PC-9 (cell line): ENCODE measurements around the gene MCM9. TPM values are rescaled to one million over a fixed set of nuclear protein-coding genes. Genes with fewer than 3 reads are reported as not detected.

ENCODE experiments used
- BruUV-seq: library from RNA; stranded (reverse); fragments of 400-500 nt; replicated peaks from 2 replicates; lab custom pipeline; 2021; lab: Mats Ljungman, UMichigan
- CTCF ChIA-PET: fragments of 300-600 bp; sonication (Branson Sonifier 250); formaldehyde crosslinking; loops from one replicate; lab custom pipeline; 2022; ENCODE audit warnings: antibody characterized with exemption; lab: Charles Lee
- POLR2A ChIA-PET: fragments of 300-600 bp; sonication (Branson Sonifier 250); formaldehyde crosslinking; loops from one replicate; lab custom pipeline; 2022; ENCODE audit warnings: antibody characterized with exemption; ENCODE audit not compliant: unreplicated experiment; lab: Charles Lee
- DNase-seq, 2 experiments: peaks; one replicate each; pipeline versions ENCODE4 v3.0.0 to v3.0.0-alpha.2; 2015 to 2022; ENCODE audit warnings: mixed read lengths in 1 of 2
- H2AFZ ChIP-seq: fragments of 200-600 bp; sonication (generic); 2 replicates; pipeline ENCODE4 v1.8.1; 2017; ENCODE audit warnings: antibody characterized with exemption
- H3F3A ChIP-seq: fragments of 200-600 bp; sonication (generic); 2 replicates; pipeline ENCODE4 v1.8.1; 2017; ENCODE audit warnings: antibody characterized with exemption, mild to moderate bottlenecking, low read depth; ENCODE audit not compliant: insufficient read depth
- H3K27ac ChIP-seq: fragments of 200-600 bp; sonication (generic); 2 replicates; pipeline ENCODE4 v1.6.1; 2016; ENCODE audit warnings: mixed run types
- H3K27me3 ChIP-seq: fragments of 200-600 bp; sonication (generic); 2 replicates; pipeline ENCODE4 v1.6.1; 2016; ENCODE audit warnings: low read depth, mixed run types; ENCODE audit not compliant: insufficient read depth
- H3K36me3 ChIP-seq: fragments of 200-600 bp; sonication (generic); 2 replicates; pipeline ENCODE4 v1.6.1; 2016; ENCODE audit warnings: low read depth, mixed run types
- H3K4me1 ChIP-seq: fragments of 200-600 bp; sonication (generic); replicated peaks from 2 replicates; pipeline ENCODE4 v1.6.1; 2016; ENCODE audit warnings: mixed run types; ENCODE audit not compliant: insufficient read depth
- H3K4me2 ChIP-seq: fragments of 200-600 bp; sonication (generic); 2 replicates; pipeline ENCODE4 v1.6.1; 2017; ENCODE audit warnings: mixed run types
- H3K4me3 ChIP-seq: fragments of 200-600 bp; sonication (generic); 2 replicates; pipeline ENCODE4 v1.6.1; 2016; ENCODE audit warnings: mixed run types
- H3K79me2 ChIP-seq: fragments of 200-600 bp; sonication (generic); 2 replicates; pipeline ENCODE4 v1.6.1; 2017; ENCODE audit warnings: low read depth, mixed run types
- H3K9me2 ChIP-seq: fragments of 200-600 bp; sonication (generic); 2 replicates; pipeline ENCODE4 v1.8.1; 2017; ENCODE audit warnings: mild to moderate bottlenecking; ENCODE audit not compliant: insufficient read depth
- H3K9me3 ChIP-seq: fragments of 200-600 bp; sonication (generic); 2 replicates; pipeline ENCODE4 v1.8.1; 2016; ENCODE audit warnings: low read depth; ENCODE audit not compliant: insufficient read depth
- H4K20me1 ChIP-seq: fragments of 200-600 bp; sonication (generic); 2 replicates; pipeline ENCODE4 v1.8.1; 2017; ENCODE audit not compliant: insufficient read depth
- CTCF ChIP-seq: fragments of 200-600 bp; sonication (generic); conservative IDR thresholded peaks from 2 replicates; pipeline ENCODE4 v1.6.1; 2017; ENCODE audit warnings: mixed run types, antibody characterized with exemption, mild to moderate bottlenecking, moderate library complexity
- EZH2 ChIP-seq: fragments of 200-600 bp; sonication (generic); IDR thresholded peaks from 2 replicates; pipeline ENCODE4 v1.8.0; 2017; ENCODE audit warnings: antibody characterized with exemption, low read depth
- intact Hi-C: fragments of 100-400 bp; cut with micrococcal nuclease; formaldehyde crosslinking; loops from one replicate; pipeline ENCODE4 v1.10.0; 2022; ENCODE audit not compliant: unreplicated experiment
- total RNA-seq: library from RNA; stranded (reverse); gene quantifications from 2 replicates; pipeline ENCODE4 v1.2.3, GENCODE V29; 2021

Gene MCM9
- total RNA-seq, 1 experiment from 2014 or later, result 18.1 TPM

- Histone ChIP-seq H3K27ac (no peak overlapping the region), H3K79me2 (no peaks in the 10 kb centered on the region), H3K27me3 (no peaks in the 10 kb centered on the region), H2AFZ (no peak overlapping the region), H3K4me2 (no peak overlapping the region), H3K4me1 (no peaks in the 10 kb centered on the region), H3K9me2 (no peaks in the 10 kb centered on the region), H3K4me3 (no peak overlapping the region), H4K20me1 (no peaks in the 10 kb centered on the region), H3F3A (no peaks in the 10 kb centered on the region), H3K36me3 (no peaks in the 10 kb centered on the region), H3K9me3 (0 out of 2 replicates have a peak, but pooled peaks cover 9% of the 10 kb centered on the region)
- CTCF ChIA-PET, result no interaction called here
- no TSS peak for BruUV-seq
- TF ChIP-seq CTCF, result no peak
- TF ChIP-seq EZH2, result no peak
- no peak for DNase-seq
- intact Hi-C loops, result no loop called here
- POLR2A ChIA-PET, result no interaction called here
Measured at GRCh38 chr6:118952683-118953082, 17.7 kb upstream of the MCM9 start.

GRCh38 chr6:118945217-118945616, 10.3 kb upstream of the MCM9 start:
- no peaks in the 10 kb centered on the region for H3K79me2 ChIP-seq
- no peaks in the 10 kb centered on the region for H3K9me2 ChIP-seq
- H4K20me1 ChIP-seq, result no peaks in the 10 kb centered on the region
- H3K27ac ChIP-seq, result no peak overlapping the region
- H2AFZ ChIP-seq, result no peak overlapping the region
- H3K4me1 ChIP-seq, result no peaks in the 10 kb centered on the region
- no peaks in the 10 kb centered on the region for H3F3A ChIP-seq
- ChIA-PET CTCF (no interaction called here), POLR2A (interaction anchor here (0.7 kb wide), 1 partner anchor 348 kb away, joined by 3 read pairs; no protein-coding TSS in a partner anchor)
- intact Hi-C loops, result no loop called here
- H3K4me2 ChIP-seq, result no peak overlapping the region
- no peak for TF ChIP-seq EZH2
- no peak for TF ChIP-seq CTCF
- DNase-seq, result no peak
- no peak overlapping the region for H3K4me3 ChIP-seq
- no peaks in the 10 kb centered on the region for H3K36me3 ChIP-seq
- no TSS peak for BruUV-seq
- peaks cover 44% of the 10 kb centered on the region for H3K9me3 ChIP-seq
- H3K27me3 ChIP-seq, result no peaks in the 10 kb centered on the region

- Histone ChIP-seq H3K79me2 (peaks cover 13% of the 10 kb centered on the region), H3K4me3 (no peak overlapping the region), H3K9me2 (no peaks in the 10 kb centered on the region), H3K27ac (no peak overlapping the region), H3F3A (no peaks in the 10 kb centered on the region), H3K9me3 (peaks cover 23% of the 10 kb centered on the region), H3K36me3 (no peaks in the 10 kb centered on the region), H3K4me1 (peaks cover 6% of the 10 kb centered on the region), H3K4me2 (no peak overlapping the region), H3K27me3 (no peaks in the 10 kb centered on the region), H2AFZ (no peak overlapping the region), H4K20me1 (no peaks in the 10 kb centered on the region)
- intact Hi-C loops, result no loop called here
- ChIA-PET CTCF (no interaction called here), POLR2A (no interaction called here)
- TF ChIP-seq CTCF, result no peak
- no peak for TF ChIP-seq EZH2
- DNase-seq, result no peak
- no TSS peak for BruUV-seq
Measured at GRCh38 chr6:118940770-118941169, 5.8 kb upstream of the MCM9 start.
